Peyer's patch (tissue), 4 donors: ENCODE data around the gene RNASEH1. TPM values are rescaled to one million over a fixed set of nuclear protein-coding genes. Genes with fewer than 3 reads are reported as not detected.

Experiments used
- DNase-seq, 3 donors: peaks; one replicate each; pipeline ENCODE4 v3.0.0-alpha.2; 2017 to 2019
- H3K27ac ChIP-seq, 4 donors: fragments of 200-600 bp; sonication (generic); one replicate each; pipeline ENCODE4 v1.5.1; 2016 to 2019
- H3K27me3 ChIP-seq, 2 donors: fragments of 200-600 bp; sonication (generic); one replicate each; pipeline ENCODE4 v1.5.1; 2019
- H3K36me3 ChIP-seq, 3 donors: fragments of 200-600 bp; sonication (generic); one replicate each; pipeline ENCODE4 v1.5.1; 2016 to 2019
- H3K4me1 ChIP-seq, 4 donors: fragments of 200-600 bp; sonication (generic); one replicate each; pipeline ENCODE4 v1.5.1; 2016 to 2019
- H3K4me3 ChIP-seq, 4 donors: fragments of 200-600 bp; sonication (generic); 1 replicate in 3 of 4; 2 replicates in 1 of 4; pipeline ENCODE4 v1.5.1; 2016 to 2019; ENCODE audit warnings: mild to moderate bottlenecking in 1 of 4
- H3K9me3 ChIP-seq, 4 donors: fragments of 200-600 bp; sonication (generic); one replicate each; pipeline ENCODE4 v1.5.1; 2016 to 2019; ENCODE audit warnings: mild to moderate bottlenecking in 1 of 4
- POLR2A ChIP-seq, 2 donors: fragments of 450-650 bp; IDR thresholded peaks; one replicate each; pipeline ENCODE4 v1.5.1; 2017; ENCODE audit warnings: antibody characterized with exemption in 2 of 2, mild to moderate bottlenecking in 2 of 2, moderate library complexity in 2 of 2
- total RNA-seq, 4 donors: library from RNA; depleted of rRNA; stranded (reverse); fragments of >200 nt; gene quantifications; one replicate each; pipeline ENCODE4 v1.1.0, GENCODE V29; 2016
- TF ChIP-seq, protein P1 (sequence below), 6 experiments: fragments of 450-650 bp in 4 of 6; fragments of 200-600 bp in 2 of 6; sonication (generic) in 1 of 6; IDR thresholded peaks; one replicate each; pipeline ENCODE4 v1.5.1; 2017 to 2019; ENCODE audit warnings: antibody characterized with exemption in 6 of 6, mild to moderate bottlenecking in 3 of 6, moderate library complexity in 1 of 6

The RNASEH1 gene
- total RNA-seq, 4 donors from 2014 or later, result 8.2 to 42.9 (median 14.8) TPM

DNA sequence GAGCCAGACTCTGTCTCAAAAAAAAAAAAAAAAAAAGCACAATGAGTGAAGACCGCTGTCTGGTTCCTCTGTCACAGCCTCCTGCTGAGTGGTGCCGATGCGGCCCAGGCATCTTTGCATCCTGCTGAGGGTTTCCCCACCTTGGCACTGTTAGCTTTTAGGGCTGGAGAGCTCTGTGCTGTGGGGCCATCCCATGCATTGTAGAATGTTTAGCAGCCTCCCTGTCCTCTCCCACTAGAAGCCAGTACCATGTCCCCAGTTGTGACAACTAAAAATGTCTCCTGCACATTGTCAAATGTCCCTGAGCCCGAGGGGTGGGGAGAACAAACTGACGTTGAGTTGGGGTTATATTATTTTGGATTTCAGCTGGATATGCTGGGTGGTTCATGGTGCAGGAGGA is 28.9 kb upstream of the RNASEH1 start:
- Histone ChIP-seq H3K27me3 (no peaks in the 10 kb centered on the region), H3K27ac (no peak overlapping the region), H3K4me3 (no peak overlapping the region), H3K4me1 (peaks cover 0 to 6% (median 0%) of the 10 kb centered on the region in 4 donors), H3K36me3 (peaks cover 0 to 10% (median 0%) of the 10 kb centered on the region in 3 donors), H3K9me3 (no peaks in the 10 kb centered on the region)
- no peak for DNase-seq
- no peak for TF ChIP-seq POLR2A (IDR thresholded peaks at IDR 0.05)
- TF ChIP-seq, protein P1, sequence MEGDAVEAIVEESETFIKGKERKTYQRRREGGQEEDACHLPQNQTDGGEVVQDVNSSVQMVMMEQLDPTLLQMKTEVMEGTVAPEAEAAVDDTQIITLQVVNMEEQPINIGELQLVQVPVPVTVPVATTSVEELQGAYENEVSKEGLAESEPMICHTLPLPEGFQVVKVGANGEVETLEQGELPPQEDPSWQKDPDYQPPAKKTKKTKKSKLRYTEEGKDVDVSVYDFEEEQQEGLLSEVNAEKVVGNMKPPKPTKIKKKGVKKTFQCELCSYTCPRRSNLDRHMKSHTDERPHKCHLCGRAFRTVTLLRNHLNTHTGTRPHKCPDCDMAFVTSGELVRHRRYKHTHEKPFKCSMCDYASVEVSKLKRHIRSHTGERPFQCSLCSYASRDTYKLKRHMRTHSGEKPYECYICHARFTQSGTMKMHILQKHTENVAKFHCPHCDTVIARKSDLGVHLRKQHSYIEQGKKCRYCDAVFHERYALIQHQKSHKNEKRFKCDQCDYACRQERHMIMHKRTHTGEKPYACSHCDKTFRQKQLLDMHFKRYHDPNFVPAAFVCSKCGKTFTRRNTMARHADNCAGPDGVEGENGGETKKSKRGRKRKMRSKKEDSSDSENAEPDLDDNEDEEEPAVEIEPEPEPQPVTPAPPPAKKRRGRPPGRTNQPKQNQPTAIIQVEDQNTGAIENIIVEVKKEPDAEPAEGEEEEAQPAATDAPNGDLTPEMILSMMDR (IDR thresholded peaks at IDR 0.05), result no peak

DNA sequence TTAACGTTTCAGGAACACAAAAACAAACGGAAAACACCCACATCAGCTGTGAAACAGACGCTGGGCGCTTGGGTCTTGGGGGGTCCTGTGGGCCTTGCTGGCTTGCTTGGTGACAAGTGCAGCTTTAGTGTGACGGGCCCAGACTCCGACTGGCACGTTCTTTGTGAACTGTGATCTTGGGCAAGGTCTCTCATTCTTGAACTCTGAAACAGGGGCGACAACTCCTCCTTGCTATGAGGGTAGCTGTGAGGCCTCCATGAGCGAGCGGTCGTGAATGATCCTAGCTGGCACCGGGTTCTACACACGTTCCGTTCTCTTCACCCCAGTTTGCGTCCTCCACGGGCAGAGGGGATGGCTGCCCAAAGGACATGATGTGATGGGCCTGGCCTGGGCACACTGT is 28.1 kb upstream of the RNASEH1 start:
- Histone ChIP-seq H3K27me3 (no peaks in the 10 kb centered on the region), H3K4me1 (peaks cover 0 to 6% (median 0%) of the 10 kb centered on the region in 4 donors), H3K27ac (peak overlapping the region; percentile 20 to 79 (median 54)), H3K9me3 (no peaks in the 10 kb centered on the region), H3K36me3 (peaks cover 0 to 18% (median 0%) of the 10 kb centered on the region in 3 donors), H3K4me3 (no peak overlapping the region)
- DNase-seq, result no peak
- TF ChIP-seq POLR2A (IDR thresholded peaks at IDR 0.05), result no peak
- TF ChIP-seq, protein P1 (IDR thresholded peaks at IDR 0.05), result no peak

DNA sequence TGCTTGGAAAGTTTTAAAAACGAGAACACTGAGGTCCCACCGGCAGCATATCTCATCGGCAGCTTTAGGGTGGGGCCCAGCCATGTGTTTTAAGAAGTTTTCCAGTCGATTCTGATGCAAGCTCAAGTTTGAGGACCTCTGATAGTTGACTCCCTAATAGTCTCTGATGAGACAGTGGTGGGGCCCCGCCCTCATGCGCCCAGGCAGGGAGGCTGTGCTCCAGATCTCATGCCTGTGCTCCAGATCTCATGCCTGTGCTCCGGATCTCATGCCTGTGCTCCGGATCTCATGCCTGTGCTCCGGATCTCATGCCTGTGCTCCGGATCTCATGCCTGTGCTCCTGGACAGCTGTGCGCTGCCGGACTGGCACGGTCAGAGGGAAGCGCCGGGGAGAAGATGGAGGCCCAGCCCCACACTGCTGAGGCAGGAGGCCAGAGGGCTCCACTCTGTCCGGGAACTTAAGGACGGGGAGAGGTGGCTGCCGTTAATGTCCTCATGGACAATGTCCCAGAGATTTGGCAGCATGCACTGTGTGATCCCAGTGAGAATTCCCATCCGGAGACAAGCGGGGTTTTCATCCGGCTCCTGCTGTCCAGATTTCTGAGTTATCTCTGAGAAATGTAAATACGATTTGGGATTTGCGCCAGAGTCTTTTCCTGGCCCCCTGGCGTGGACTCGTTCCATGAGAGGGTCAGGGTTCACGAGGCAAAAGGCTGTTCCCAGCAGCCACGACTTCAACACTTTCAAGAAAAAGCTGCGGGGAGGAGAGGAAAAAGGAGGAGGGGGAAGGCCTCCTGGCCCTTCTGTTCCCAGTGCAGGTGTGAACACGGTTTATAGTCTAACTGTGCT is 27.4 kb upstream of the RNASEH1 start:
- TF ChIP-seq, protein P1 (IDR thresholded peaks at IDR 0.05), result no peak
- no peak for TF ChIP-seq POLR2A (IDR thresholded peaks at IDR 0.05)
- peak in 1 of 3 donors; percentile 56 for DNase-seq
- Histone ChIP-seq H3K9me3 (no peaks in the 10 kb centered on the region), H3K4me1 (peaks cover 0 to 6% (median 0%) of the 10 kb centered on the region in 4 donors), H3K27ac (peak overlapping the region; percentile 46 to 79 (median 68)), H3K36me3 (peaks cover 0 to 25% (median under 1%) of the 10 kb centered on the region in 3 donors), H3K4me3 (peak overlapping the region in 1 of 4 donors; percentile 35), H3K27me3 (no peaks in the 10 kb centered on the region)

DNA sequence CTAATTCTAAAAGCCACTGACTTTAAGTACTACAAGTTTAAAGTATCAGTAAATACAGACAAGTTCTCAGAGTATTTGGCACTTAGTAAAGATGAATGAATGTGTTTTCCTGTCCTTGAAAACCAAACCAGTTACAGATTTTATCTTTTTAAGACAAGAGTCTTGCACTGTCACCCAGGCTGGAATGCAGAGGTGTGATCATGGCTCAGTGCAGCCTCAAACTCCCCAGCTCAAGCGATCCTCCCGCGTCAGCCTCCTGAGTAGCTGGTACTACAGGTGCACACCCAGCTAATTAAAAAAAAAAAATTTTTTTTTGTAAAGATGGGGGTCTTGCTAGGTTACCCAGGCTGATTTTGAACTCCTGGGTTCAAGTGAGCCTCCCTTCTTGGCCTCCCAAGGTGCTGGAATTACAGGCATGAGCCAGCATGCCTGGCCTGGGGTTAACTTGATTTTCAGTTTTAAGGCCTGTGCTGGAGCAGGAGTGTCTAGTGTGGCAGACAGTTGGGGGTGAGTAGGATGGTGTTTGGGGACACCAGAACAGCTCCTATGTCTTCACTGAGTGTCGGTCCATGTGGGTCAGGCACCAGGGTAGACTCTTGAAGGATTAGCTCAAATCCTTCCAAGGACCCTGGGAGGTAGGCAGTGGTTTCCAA is 26.6 kb upstream of the RNASEH1 start:
- peaks cover 0 to 32% (median 3%) of the 10 kb centered on the region in 3 donors for H3K36me3 ChIP-seq
- no peak overlapping the region for H3K4me3 ChIP-seq
- H3K27ac ChIP-seq, result peak overlapping the region; percentile 46 to 79 (median 68)
- H3K27me3 ChIP-seq, result no peaks in the 10 kb centered on the region
- DNase-seq, result no peak
- TF ChIP-seq POLR2A (IDR thresholded peaks at IDR 0.05), result no peak
- TF ChIP-seq, protein P1 (IDR thresholded peaks at IDR 0.05), result no peak
- H3K4me1 ChIP-seq, result peaks cover 0 to 6% (median 0%) of the 10 kb centered on the region in 4 donors
- no peaks in the 10 kb centered on the region for H3K9me3 ChIP-seq

DNA sequence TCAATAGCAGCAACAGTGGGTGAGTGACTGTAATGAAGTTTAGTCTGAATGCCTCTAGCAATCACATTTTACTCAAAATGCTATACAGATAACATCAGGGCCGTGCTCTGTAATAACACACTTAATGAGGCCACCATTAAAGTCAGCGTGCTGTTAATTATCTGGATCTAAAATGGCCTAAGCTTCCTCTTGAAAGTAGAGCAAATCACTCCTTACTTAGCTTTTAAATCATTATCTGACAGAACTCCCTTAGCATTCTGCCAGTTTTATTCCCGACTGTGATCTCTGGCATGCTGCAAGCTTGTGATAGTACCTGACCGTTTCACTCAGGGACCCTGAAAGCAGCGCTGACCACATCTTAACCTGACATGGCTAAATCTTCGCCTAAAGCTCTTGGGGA is 25.9 kb upstream of the RNASEH1 start:
- no peak for DNase-seq
- H3K27ac ChIP-seq, result peak overlapping the region in 2 of 4 donors; percentile 76 to 79
- H3K4me3 ChIP-seq, result no peak overlapping the region
- peaks cover 0 to 39% (median 3%) of the 10 kb centered on the region in 3 donors for H3K36me3 ChIP-seq
- H3K4me1 ChIP-seq, result peaks cover 0 to 8% (median 0%) of the 10 kb centered on the region in 4 donors
- H3K27me3 ChIP-seq, result no peaks in the 10 kb centered on the region
- H3K9me3 ChIP-seq, result no peaks in the 10 kb centered on the region
- TF ChIP-seq POLR2A (IDR thresholded peaks at IDR 0.05), result no peak
- TF ChIP-seq, protein P1 (IDR thresholded peaks at IDR 0.05), result no peak
